ENCODE results near the gene BCAR1.
"Not testable (repeated sequence)": the region's sequence is repeated elsewhere in the genome, so short reads cannot be mapped to it uniquely, and the experiment has no call there.

Gene BCAR1

GRCh38 chr16:75250089-75250808 lies 1.2 kb downstream of the BCAR1 start:
- Histone ChIP-seq H3K4me3 (ENCODE audit: low read depth in 1 of 2, low read length in 2 of 2) (peak overlapping the region; percentile 60 to 77), H3K27ac (ENCODE audit: low read depth, low read length) (peak overlapping the region; percentile 86), H3K9me3 (ENCODE audit: low read length) (no peaks in the 10 kb centered on the region), H3K9ac (ENCODE audit: low read length) (peak overlapping the region; percentile 21), H3K27me3 (ENCODE audit: control insufficient read depth in 1 of 2, insufficient read depth in 2 of 2, low read length in 2 of 2) (no peaks in the 10 kb centered on the region), H3K4me1 (ENCODE audit: insufficient read depth, low read length) (peaks cover 85% of the 10 kb centered on the region), H3K36me3 (ENCODE audit: insufficient read depth, low read length) (no peaks in the 10 kb centered on the region)

GRCh38 chr16:75249441-75249840 lies 2.0 kb downstream of the BCAR1 start:
- H3K36me3 ChIP-seq (ENCODE audit: insufficient read depth, low read length): no peaks in the 10 kb centered on the region
- peak overlapping the region in 1 of 2 donors; percentile 2 for H3K4me3 ChIP-seq (ENCODE audit: low read depth in 1 of 2, low read length in 2 of 2)
- H3K9ac ChIP-seq (ENCODE audit: low read length): no peak overlapping the region
- no peak overlapping the region for H3K27ac ChIP-seq (ENCODE audit: low read depth, low read length)
- H3K4me1 ChIP-seq (ENCODE audit: insufficient read depth, low read length): peaks cover 89% of the 10 kb centered on the region
- no peaks in the 10 kb centered on the region for H3K27me3 ChIP-seq (ENCODE audit: control insufficient read depth in 1 of 2, insufficient read depth in 2 of 2, low read length in 2 of 2)
- H3K9me3 ChIP-seq (ENCODE audit: low read length): no peaks in the 10 kb centered on the region

GRCh38 chr16:75248536-75249380 lies 2.7 kb downstream of the BCAR1 start:
- Histone ChIP-seq H3K36me3 (ENCODE audit: insufficient read depth, low read length) (no peaks in the 10 kb centered on the region), H3K27me3 (ENCODE audit: control insufficient read depth in 1 of 2, insufficient read depth in 2 of 2, low read length in 2 of 2) (no peaks in the 10 kb centered on the region), H3K27ac (ENCODE audit: low read depth, low read length) (no peak overlapping the region), H3K9me3 (ENCODE audit: low read length) (no peaks in the 10 kb centered on the region), H3K4me3 (ENCODE audit: low read depth in 1 of 2, low read length in 2 of 2) (peak overlapping the region in 1 of 2 donors; percentile 9), H3K4me1 (ENCODE audit: insufficient read depth, low read length) (peaks cover 89% of the 10 kb centered on the region), H3K9ac (ENCODE audit: low read length) (no peak overlapping the region)

GRCh38 chr16:75248142-75248535 lies 3.3 kb downstream of the BCAR1 start:
- no peaks in the 10 kb centered on the region for H3K36me3 ChIP-seq (ENCODE audit: insufficient read depth, low read length)

GRCh38 chr16:75247249-75247648 lies 4.2 kb downstream of the BCAR1 start:
- no peaks in the 10 kb centered on the region for H3K9me3 ChIP-seq (ENCODE audit: low read length)
- H3K27ac ChIP-seq (ENCODE audit: low read depth, low read length): peak overlapping the region; percentile 57
- peaks cover 2% of the 10 kb centered on the region for H3K36me3 ChIP-seq (ENCODE audit: insufficient read depth, low read length)
- no peaks in the 10 kb centered on the region for H3K27me3 ChIP-seq (ENCODE audit: control insufficient read depth in 1 of 2, insufficient read depth in 2 of 2, low read length in 2 of 2)
- H3K4me3 ChIP-seq (ENCODE audit: low read depth in 1 of 2, low read length in 2 of 2): no peak overlapping the region
- H3K4me1 ChIP-seq (ENCODE audit: insufficient read depth, low read length): peaks cover 80% of the 10 kb centered on the region
- H3K9ac ChIP-seq (ENCODE audit: low read length): peak overlapping the region; percentile 15

More at GRCh38 chr16:75248142-75248535, 3.3 kb downstream of the BCAR1 start:
- Histone ChIP-seq H3K27me3 (ENCODE audit: control insufficient read depth in 1 of 2, insufficient read depth in 2 of 2, low read length in 2 of 2) (no peaks in the 10 kb centered on the region), H3K4me1 (ENCODE audit: insufficient read depth, low read length) (peaks cover 89% of the 10 kb centered on the region), H3K4me3 (ENCODE audit: low read depth in 1 of 2, low read length in 2 of 2) (no peak overlapping the region), H3K9me3 (ENCODE audit: low read length) (no peaks in the 10 kb centered on the region), H3K9ac (ENCODE audit: low read length) (no peak overlapping the region), H3K27ac (ENCODE audit: low read depth, low read length) (no peak overlapping the region)

- Histone ChIP-seq H3K9ac (ENCODE audit: low read length) (no peak overlapping the region), H3K27ac (ENCODE audit: low read depth, low read length) (peak overlapping the region; percentile 57), H3K27me3 (ENCODE audit: control insufficient read depth in 1 of 2, insufficient read depth in 2 of 2, low read length in 2 of 2) (no peaks in the 10 kb centered on the region), H3K4me1 (ENCODE audit: insufficient read depth, low read length) (peaks cover 75% of the 10 kb centered on the region), H3K4me3 (ENCODE audit: low read depth in 1 of 2, low read length in 2 of 2) (no peak overlapping the region), H3K36me3 (ENCODE audit: insufficient read depth, low read length) (peaks cover 8% of the 10 kb centered on the region), H3K9me3 (ENCODE audit: low read length) (no peaks in the 10 kb centered on the region)
These were observed 4.8 kb downstream of the BCAR1 start for GRCh38 chr16:75246504-75247205.

- Histone ChIP-seq H3K4me3 (ENCODE audit: low read depth in 1 of 2, low read length in 2 of 2) (no peak overlapping the region), H3K36me3 (ENCODE audit: insufficient read depth, low read length) (peaks cover 13% of the 10 kb centered on the region), H3K27me3 (ENCODE audit: control insufficient read depth in 1 of 2, insufficient read depth in 2 of 2, low read length in 2 of 2) (no peaks in the 10 kb centered on the region), H3K9me3 (ENCODE audit: low read length) (no peaks in the 10 kb centered on the region), H3K9ac (ENCODE audit: low read length) (peak overlapping the region; percentile 71), H3K4me1 (ENCODE audit: insufficient read depth, low read length) (peaks cover 70% of the 10 kb centered on the region), H3K27ac (ENCODE audit: low read depth, low read length) (peak overlapping the region; percentile 83)
These were observed 6.3 kb downstream of the BCAR1 start for GRCh38 chr16:75244844-75245758.

GRCh38 chr16:75244225-75244809 lies 7.1 kb downstream of the BCAR1 start:
- H3K9ac ChIP-seq (ENCODE audit: low read length): peak overlapping the region; percentile 71
- peaks cover 63% of the 10 kb centered on the region for H3K4me1 ChIP-seq (ENCODE audit: insufficient read depth, low read length)
- no peaks in the 10 kb centered on the region for H3K27me3 ChIP-seq (ENCODE audit: control insufficient read depth in 1 of 2, insufficient read depth in 2 of 2, low read length in 2 of 2)
- H3K9me3 ChIP-seq (ENCODE audit: low read length): no peaks in the 10 kb centered on the region
- H3K4me3 ChIP-seq (ENCODE audit: low read depth in 1 of 2, low read length in 2 of 2): no peak overlapping the region
- H3K27ac ChIP-seq (ENCODE audit: low read depth, low read length): peak overlapping the region; percentile 83
- H3K36me3 ChIP-seq (ENCODE audit: insufficient read depth, low read length): peaks cover 13% of the 10 kb centered on the region

GRCh38 chr16:75243667-75244224 lies 7.7 kb downstream of the BCAR1 start:
- Histone ChIP-seq H3K36me3 (ENCODE audit: insufficient read depth, low read length) (peaks cover 13% of the 10 kb centered on the region), H3K9ac (ENCODE audit: low read length) (no peak overlapping the region), H3K9me3 (ENCODE audit: low read length) (no peaks in the 10 kb centered on the region), H3K4me1 (ENCODE audit: insufficient read depth, low read length) (peaks cover 63% of the 10 kb centered on the region), H3K27ac (ENCODE audit: low read depth, low read length) (peak overlapping the region; percentile 83), H3K4me3 (ENCODE audit: low read depth in 1 of 2, low read length in 2 of 2) (no peak overlapping the region), H3K27me3 (ENCODE audit: control insufficient read depth in 1 of 2, insufficient read depth in 2 of 2, low read length in 2 of 2) (no peaks in the 10 kb centered on the region)

- not testable (repeated sequence) for H3K9me3 ChIP-seq (ENCODE audit: low read length); H3K9ac ChIP-seq (ENCODE audit: low read length); H3K27ac ChIP-seq (ENCODE audit: low read depth, low read length); H3K27me3 ChIP-seq (ENCODE audit: control insufficient read depth in 1 of 2, insufficient read depth in 2 of 2, low read length in 2 of 2); H3K4me3 ChIP-seq (ENCODE audit: low read depth in 1 of 2, low read length in 2 of 2)
- peaks cover 63% of the 10 kb centered on the region for H3K4me1 ChIP-seq (ENCODE audit: insufficient read depth, low read length)
- H3K36me3 ChIP-seq (ENCODE audit: insufficient read depth, low read length): peaks cover 13% of the 10 kb centered on the region
These were observed 8.9 kb downstream of the BCAR1 start for GRCh38 chr16:75242436-75243078.
